Right kidney (tissue), 9 donors: Measurements from ENCODE around the gene CRB1.

ENCODE experiments used
- DNase-seq: peaks from one replicate; pipeline ENCODE4 v3.0.0-alpha.2; 2016
- long read RNA-seq, 8 donors: transcript quantifications; one replicate each; lab custom pipeline, GENCODE V29; 2026

CRB1 gene
- long read RNA-seq, donor 1: 0 reads
- long read RNA-seq, donor 2: 0 reads
- long read RNA-seq, donor 3: 0 reads
- long read RNA-seq, donor 4: 0 reads
- long read RNA-seq, donor 5: 0 reads
- long read RNA-seq, donor 6, full-length matches to known transcripts: 1 of 1 reads
- long read RNA-seq, donor 6, partial matches to known transcripts: 0 of 1 reads
- long read RNA-seq, donor 6, other reads (novel, unspliced or antisense): 0 of 1 reads
- long read RNA-seq, donor 7: 0 reads
- long read RNA-seq, donor 8, full-length matches to known transcripts: 1 of 1 reads
- long read RNA-seq, donor 8, partial matches to known transcripts: 0 of 1 reads
- long read RNA-seq, donor 8, other reads (novel, unspliced or antisense): 0 of 1 reads

GRCh38 chr1:197268012-197268411, at the start of gene CRB1:
Gene CRB1, plus strand, starts transcription at chr1:197268252. Its CDS starts 161 bp downstream, at chr1:197268413.
- DNase-seq: no peak

GRCh38 chr1:197218857-197219256, 49.2 kb upstream of the CRB1 start:
- DNase-seq: no peak

- no peak for DNase-seq
Observed at GRCh38 chr1:197222025-197222685, 45.9 kb upstream of the CRB1 start.

GRCh38 chr1:197222780-197223179, 45.3 kb upstream of the CRB1 start:
- no peak for DNase-seq

GRCh38 chr1:197224160-197224559, 43.9 kb upstream of the CRB1 start:
- no peak for DNase-seq

GRCh38 chr1:197225611-197226010, 42.4 kb upstream of the CRB1 start:
- no peak for DNase-seq

GRCh38 chr1:197234581-197234980, 33.5 kb upstream of the CRB1 start:
- DNase-seq: no peak

GRCh38 chr1:197235355-197235754, 32.7 kb upstream of the CRB1 start:
- no peak for DNase-seq

GRCh38 chr1:197247465-197247864, 20.6 kb upstream of the CRB1 start:
- no peak for DNase-seq

- DNase-seq: no peak
Observed at GRCh38 chr1:197249324-197249723, 18.7 kb upstream of the CRB1 start.

GRCh38 chr1:197250616-197251015, 17.4 kb upstream of the CRB1 start:
- no peak for DNase-seq

- DNase-seq: no peak
Observed at GRCh38 chr1:197252973-197253372, 15.1 kb upstream of the CRB1 start.

- no peak for DNase-seq
Observed at GRCh38 chr1:197254866-197255265, 13.2 kb upstream of the CRB1 start.

GRCh38 chr1:197264936-197265567, 3.0 kb upstream of the CRB1 start:
- DNase-seq: no peak

- DNase-seq: no peak
Observed at GRCh38 chr1:197269053-197269452, 1.0 kb downstream of the CRB1 start.

GRCh38 chr1:197272791-197273190, 4.7 kb downstream of the CRB1 start:
- no peak for DNase-seq

GRCh38 chr1:197277166-197277565, 9.1 kb downstream of the CRB1 start:
- DNase-seq: no peak

GRCh38 chr1:197284325-197284724, 16.3 kb downstream of the CRB1 start:
- no peak for DNase-seq

- DNase-seq: no peak
Observed at GRCh38 chr1:197284966-197285365, 16.9 kb downstream of the CRB1 start.

GRCh38 chr1:197285526-197286205, 17.6 kb downstream of the CRB1 start:
- DNase-seq: no peak

GRCh38 chr1:197286634-197287033, 18.6 kb downstream of the CRB1 start:
- no peak for DNase-seq

- DNase-seq: no peak
Observed at GRCh38 chr1:197287863-197288262, 19.8 kb downstream of the CRB1 start.

GRCh38 chr1:197302775-197303174, 34.7 kb downstream of the CRB1 start:
- DNase-seq: no peak
